ENCODE data around the gene NTN4.
"Not testable (repeated sequence)": the region's sequence is repeated elsewhere in the genome, so short reads cannot be mapped to it uniquely, and the experiment has no call there.

The NTN4 gene

GRCh38 chr12:95746062-95746461 lies 44.5 kb downstream of the NTN4 start:
- not testable (repeated sequence) for DNase-seq

- DNase-seq: no peak
Observed at GRCh38 chr12:95742586-95742985, 48.0 kb downstream of the NTN4 start.

- no peak for DNase-seq
Observed at GRCh38 chr12:95741635-95742034, 48.9 kb downstream of the NTN4 start.

- DNase-seq: peak; percentile 63
Observed at GRCh38 chr12:95740751-95741150, 49.8 kb downstream of the NTN4 start.

GRCh38 chr12:95739561-95740313 lies 50.8 kb downstream of the NTN4 start:
- DNase-seq: no peak

GRCh38 chr12:95738024-95738611 lies 52.4 kb downstream of the NTN4 start:
- DNase-seq: no peak

- no peak for DNase-seq
Observed at GRCh38 chr12:95736631-95737030, 53.9 kb downstream of the NTN4 start.

- not testable (repeated sequence) for DNase-seq
Observed at GRCh38 chr12:95735728-95736127, 54.8 kb downstream of the NTN4 start.

GRCh38 chr12:95733141-95733825 lies 57.3 kb downstream of the NTN4 start:
- DNase-seq: no peak

GRCh38 chr12:95731519-95731958 lies 59.0 kb downstream of the NTN4 start:
- DNase-seq: no peak

- no peak for DNase-seq
Observed at GRCh38 chr12:95730457-95730856, 60.1 kb downstream of the NTN4 start.

GRCh38 chr12:95726903-95727302 lies 63.7 kb downstream of the NTN4 start:
- DNase-seq: no peak

GRCh38 chr12:95724767-95725166 lies 65.8 kb downstream of the NTN4 start:
- no peak for DNase-seq

- no peak for DNase-seq
Observed at GRCh38 chr12:95723693-95724384, 66.7 kb downstream of the NTN4 start.

GRCh38 chr12:95721320-95721719 lies 69.2 kb downstream of the NTN4 start:
- DNase-seq: no peak

- DNase-seq: no peak
Observed at GRCh38 chr12:95720146-95720545, 70.4 kb downstream of the NTN4 start.

- no peak for DNase-seq
Observed at GRCh38 chr12:95718772-95719171, 71.8 kb downstream of the NTN4 start.

- no peak for DNase-seq
Observed at GRCh38 chr12:95718006-95718431, 72.5 kb downstream of the NTN4 start.

GRCh38 chr12:95717316-95717928 lies 73.1 kb downstream of the NTN4 start:
- DNase-seq: no peak

GRCh38 chr12:95715177-95715576 lies 75.4 kb downstream of the NTN4 start:
- DNase-seq: no peak

GRCh38 chr12:95712269-95712668 lies 78.3 kb downstream of the NTN4 start:
- no peak for DNase-seq

- no peak for DNase-seq
Observed at GRCh38 chr12:95710386-95710785, 80.2 kb downstream of the NTN4 start.

GRCh38 chr12:95709152-95709551 lies 81.4 kb downstream of the NTN4 start:
- peak; percentile 13 for DNase-seq

Measured in NCI-H1105 treated with DMSO at 0.1 percent for 48 hours (cell line).